GM21723 (cell line): ENCODE data around the gene CST4.
A peak's percentile ranks its signal among the peaks of the same experiment; 100 is the strongest.
"Not testable (repeated sequence)": the region's sequence is repeated elsewhere in the genome, so short reads cannot be mapped to it uniquely, and the experiment has no call there.

Experiments
- ATAC-seq: cut with Tn5 transposase; IDR thresholded peaks from one replicate; pipeline ENCODE4 v1.9.1; 2021; ENCODE audit warnings: mild to moderate bottlenecking, moderate library complexity; ENCODE audit not compliant: unreplicated experiment

Gene CST4

DNA sequence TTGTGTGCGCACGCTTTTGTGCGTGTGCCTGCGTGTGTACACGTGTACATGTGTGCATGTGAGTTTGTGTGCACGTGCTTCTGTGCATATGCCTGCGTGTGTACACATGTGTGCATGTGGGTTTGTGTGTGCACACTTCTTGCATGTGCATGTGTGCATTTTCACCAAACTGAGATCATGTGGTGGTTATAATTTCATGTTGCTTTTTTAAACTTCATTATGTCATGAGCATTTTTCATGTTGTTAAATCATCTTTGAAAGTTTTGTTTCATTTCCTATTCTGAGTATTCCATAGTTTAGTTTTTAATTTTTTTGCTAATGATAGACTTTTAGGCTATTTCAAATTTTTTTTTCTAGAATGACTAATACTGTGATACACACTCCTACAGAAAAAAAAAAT is 44.7 kb downstream of the CST4 start:
- ATAC-seq = no peak

DNA sequence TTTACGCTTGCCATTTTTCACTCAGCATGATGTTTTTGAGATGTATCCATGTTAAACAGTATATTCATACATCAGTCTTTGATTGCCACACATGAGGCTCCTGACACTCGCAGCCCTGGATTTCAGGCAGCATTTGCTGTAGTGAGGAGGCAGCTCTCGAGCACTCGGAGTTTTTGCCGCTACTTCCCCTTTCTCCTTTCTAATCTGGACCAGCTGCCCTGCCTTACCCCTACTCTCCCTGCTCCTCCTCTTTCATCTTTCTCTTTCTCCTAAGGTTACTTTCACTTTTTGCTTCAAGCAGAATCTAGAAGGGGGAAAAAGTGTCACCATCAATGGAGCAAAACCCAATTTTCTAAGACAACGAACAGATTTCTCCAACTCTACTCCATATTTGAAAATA is 45.2 kb downstream of the CST4 start:
- no peak for ATAC-seq

DNA sequence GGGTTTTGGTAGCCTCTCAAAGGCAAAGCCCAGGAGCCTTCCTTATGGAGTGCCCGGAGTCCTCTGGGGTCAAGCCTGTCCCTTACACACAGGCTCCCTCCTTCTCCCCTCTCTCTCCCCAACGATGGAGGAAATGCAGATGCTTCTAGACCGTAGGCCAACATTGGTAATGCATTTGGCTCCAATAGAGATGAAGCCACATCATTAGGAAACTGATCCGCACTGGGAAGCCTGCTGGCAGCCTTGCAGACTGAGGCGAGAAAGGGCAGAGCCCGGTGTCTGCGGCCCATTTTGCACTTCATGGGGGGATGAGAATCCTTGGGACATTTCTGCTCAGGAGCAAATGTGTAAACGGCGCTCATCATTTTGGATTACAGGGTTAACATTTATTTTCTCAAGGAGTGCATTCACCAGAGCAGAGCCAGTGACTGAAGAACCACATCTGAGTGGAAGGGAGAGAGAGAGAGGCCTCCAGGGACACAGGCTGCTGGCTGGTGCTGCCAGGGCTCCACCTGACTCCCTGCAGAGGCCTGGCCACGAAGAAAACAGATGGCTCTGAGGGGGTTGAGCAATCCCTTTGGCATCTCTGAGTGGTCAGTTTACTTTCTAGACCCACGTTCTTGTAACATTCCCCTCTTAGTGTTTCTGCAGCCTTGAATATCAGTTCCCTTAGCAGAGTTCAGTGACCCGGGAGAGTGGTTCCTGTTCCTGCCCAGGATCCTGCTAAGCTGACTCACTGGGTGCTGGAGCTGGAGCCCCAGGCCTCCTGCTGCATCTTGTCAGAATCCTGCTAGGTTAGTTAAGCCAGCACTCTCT is 46.7 kb downstream of the CST4 start:
- ATAC-seq = no peak

GRCh38 chr20:23640671-23641667 is 47.9 kb downstream of the CST4 start:
- no peak for ATAC-seq

- no peak for ATAC-seq
These were observed 48.7 kb downstream of the CST4 start for GRCh38 chr20:23640018-23640601.

GRCh38 chr20:23639490-23639958 is 49.3 kb downstream of the CST4 start:
- ATAC-seq = no peak

- no peak for ATAC-seq
These were observed 50.5 kb downstream of the CST4 start for GRCh38 chr20:23638309-23638708.

DNA sequence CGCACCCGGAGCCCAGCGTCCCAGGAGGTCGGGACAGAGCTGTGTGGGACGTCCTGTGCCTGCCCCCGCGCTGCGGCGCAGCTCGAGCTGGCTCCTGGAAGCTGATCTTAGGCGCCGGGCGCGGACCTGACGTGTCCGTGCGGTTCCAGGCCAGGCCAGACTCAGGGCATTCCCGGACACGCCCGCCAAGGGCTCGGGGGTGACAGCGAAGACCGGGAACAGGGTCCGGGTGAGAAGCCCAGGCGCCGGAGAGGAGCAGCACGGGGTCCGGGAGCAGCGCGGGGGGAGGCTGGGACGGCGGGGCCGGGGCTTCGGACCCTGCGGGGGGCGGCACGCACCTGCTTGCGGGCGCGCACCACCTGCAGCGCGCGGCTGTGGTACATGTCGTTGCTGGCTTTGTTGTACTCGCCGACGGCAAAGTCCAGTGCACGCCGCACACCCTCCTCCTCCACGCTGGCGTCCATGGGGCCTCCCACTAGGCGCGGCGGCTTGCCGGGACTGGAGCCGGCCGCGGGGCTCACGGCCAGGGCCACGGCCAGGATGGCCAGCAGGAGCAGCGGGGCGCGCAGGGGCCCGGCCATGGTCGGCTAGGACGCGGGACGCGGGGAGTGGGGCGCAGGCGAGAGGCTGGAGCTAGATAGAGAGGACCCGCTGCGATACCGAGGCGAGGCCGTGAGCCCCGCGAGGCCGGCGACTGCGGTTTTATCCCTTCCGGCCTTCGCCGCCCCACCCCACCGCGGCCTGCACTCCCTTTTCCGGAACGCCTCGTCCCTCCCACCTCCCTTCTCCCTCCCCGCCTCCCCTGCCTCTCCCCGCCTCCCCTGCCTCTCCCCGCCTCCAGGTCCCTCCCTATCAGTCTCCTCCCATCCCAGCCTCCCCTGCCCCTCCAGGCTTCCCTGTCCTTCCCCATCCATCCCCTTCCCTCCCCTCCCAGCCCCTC is 51.3 kb downstream of the CST4 start, which contains the start of gene CST3:
Gene CST3, minus strand, starts transcription at position 674 of the 940 bp plus-strand sequence. Its CDS starts 93 bp downstream, at position 581.
- peak; percentile 64 for ATAC-seq

- ATAC-seq = no peak
These were observed 51.9 kb downstream of the CST4 start for GRCh38 chr20:23636908-23637281.

DNA sequence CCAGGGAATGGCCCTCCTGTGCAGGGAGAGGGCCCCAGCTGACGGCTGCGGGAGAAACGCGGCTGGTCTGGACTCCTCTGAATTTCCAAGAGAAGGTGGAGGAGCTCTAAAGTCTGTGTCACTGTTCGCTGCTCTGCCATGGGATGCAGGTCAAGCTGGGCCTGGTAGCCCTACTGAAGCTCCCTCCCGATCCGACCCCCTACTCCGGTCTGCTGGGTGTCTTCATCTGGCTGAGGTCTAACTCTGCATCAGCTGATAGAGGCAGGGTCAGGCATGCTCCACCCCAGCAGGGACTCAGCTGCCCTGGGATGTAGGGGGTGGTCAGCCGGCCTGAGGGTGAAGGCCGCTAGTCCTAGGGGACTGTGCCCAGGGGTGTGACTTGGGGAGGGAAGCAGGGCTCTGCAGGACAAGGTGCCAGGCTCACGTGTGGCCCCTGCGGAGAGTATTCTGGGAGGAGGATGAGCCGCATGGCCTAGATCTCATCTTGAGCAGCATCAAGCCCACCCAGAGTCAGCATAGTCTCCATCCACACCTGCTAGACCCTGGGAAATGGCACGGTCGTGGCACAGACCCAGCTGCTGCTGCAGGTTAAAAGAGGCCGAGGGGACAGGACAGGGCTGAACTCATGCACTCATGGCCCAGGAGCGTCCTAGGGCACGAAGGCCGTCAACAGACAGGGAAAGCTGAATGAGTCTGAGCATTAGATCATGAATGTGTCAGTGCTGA is 52.5 kb downstream of the CST4 start:
- ATAC-seq = no peak

- not testable (repeated sequence) for ATAC-seq
These were observed 53.1 kb downstream of the CST4 start for GRCh38 chr20:23635768-23636090.
